HG02623 (cell line): ENCODE results near the gene OSTN.
"Not testable (repeated sequence)": the region's sequence is repeated elsewhere in the genome, so short reads cannot be mapped to it uniquely, and the experiment has no call there.

Source experiments
- ATAC-seq: cut with Tn5 transposase; IDR thresholded peaks from one replicate; pipeline ENCODE4 v1.9.1; 2021; ENCODE audit warnings: moderate library complexity; ENCODE audit not compliant: unreplicated experiment

Gene OSTN

GRCh38 chr3:191262650-191263049, 63.6 kb downstream of the OSTN start:
- ATAC-seq: no peak

GRCh38 chr3:191263365-191263764, 64.3 kb downstream of the OSTN start:
- ATAC-seq: peak; percentile 78

- no peak for ATAC-seq
These were observed 64.8 kb downstream of the OSTN start for GRCh38 chr3:191263850-191264249.

GRCh38 chr3:191268737-191269136, 69.7 kb downstream of the OSTN start:
- ATAC-seq: no peak

GRCh38 chr3:191269289-191270085, 70.4 kb downstream of the OSTN start:
- ATAC-seq: peak; percentile 75

GRCh38 chr3:191275244-191275643, 76.2 kb downstream of the OSTN start:
- not testable (repeated sequence) for ATAC-seq

GRCh38 chr3:191275751-191276150, 76.7 kb downstream of the OSTN start:
- no peak for ATAC-seq

GRCh38 chr3:191280111-191280510, 81.1 kb downstream of the OSTN start:
- ATAC-seq: no peak

GRCh38 chr3:191280882-191281281, 81.8 kb downstream of the OSTN start:
- ATAC-seq: no peak

- no peak for ATAC-seq
These were observed 83.5 kb downstream of the OSTN start for GRCh38 chr3:191282251-191283185.

GRCh38 chr3:191283400-191283799, 84.4 kb downstream of the OSTN start:
- ATAC-seq: no peak

GRCh38 chr3:191290311-191291025, 91.4 kb downstream of the OSTN start:
- ATAC-seq: peak; percentile 81

GRCh38 chr3:191292243-191293015, 93.4 kb downstream of the OSTN start:
- ATAC-seq: no peak

- no peak for ATAC-seq
These were observed 95.2 kb downstream of the OSTN start for GRCh38 chr3:191294291-191294690.

- peak; percentile 83 for ATAC-seq
These were observed 97.0 kb downstream of the OSTN start for GRCh38 chr3:191296041-191296541.

- ATAC-seq: no peak
These were observed 99.8 kb downstream of the OSTN start for GRCh38 chr3:191298846-191299245.

GRCh38 chr3:191300422-191300821, 101.4 kb downstream of the OSTN start:
- ATAC-seq: no peak

- peak; percentile 72 for ATAC-seq
These were observed 102.0 kb downstream of the OSTN start for GRCh38 chr3:191301017-191301416.

- ATAC-seq: no peak
These were observed 102.9 kb downstream of the OSTN start for GRCh38 chr3:191301782-191302411.

GRCh38 chr3:191302451-191302850, 103.4 kb downstream of the OSTN start:
- ATAC-seq: no peak
